22Rv1 (cell line): ENCODE data around the gene PPIL1.

Experiments
- ZFX ChIP-seq: fragments of 450-650 bp; IDR thresholded peaks from 2 replicates; pipeline ENCODE4 v1.6.1; 2017; ENCODE audit warnings: antibody characterized with exemption, borderline replicate concordance
- TF ChIP-seq, protein P1 (sequence below): fragments of 450-650 bp; IDR thresholded peaks from 2 replicates; pipeline ENCODE4 v1.5.1; 2017; ENCODE audit warnings: mild to moderate bottlenecking

DNA sequence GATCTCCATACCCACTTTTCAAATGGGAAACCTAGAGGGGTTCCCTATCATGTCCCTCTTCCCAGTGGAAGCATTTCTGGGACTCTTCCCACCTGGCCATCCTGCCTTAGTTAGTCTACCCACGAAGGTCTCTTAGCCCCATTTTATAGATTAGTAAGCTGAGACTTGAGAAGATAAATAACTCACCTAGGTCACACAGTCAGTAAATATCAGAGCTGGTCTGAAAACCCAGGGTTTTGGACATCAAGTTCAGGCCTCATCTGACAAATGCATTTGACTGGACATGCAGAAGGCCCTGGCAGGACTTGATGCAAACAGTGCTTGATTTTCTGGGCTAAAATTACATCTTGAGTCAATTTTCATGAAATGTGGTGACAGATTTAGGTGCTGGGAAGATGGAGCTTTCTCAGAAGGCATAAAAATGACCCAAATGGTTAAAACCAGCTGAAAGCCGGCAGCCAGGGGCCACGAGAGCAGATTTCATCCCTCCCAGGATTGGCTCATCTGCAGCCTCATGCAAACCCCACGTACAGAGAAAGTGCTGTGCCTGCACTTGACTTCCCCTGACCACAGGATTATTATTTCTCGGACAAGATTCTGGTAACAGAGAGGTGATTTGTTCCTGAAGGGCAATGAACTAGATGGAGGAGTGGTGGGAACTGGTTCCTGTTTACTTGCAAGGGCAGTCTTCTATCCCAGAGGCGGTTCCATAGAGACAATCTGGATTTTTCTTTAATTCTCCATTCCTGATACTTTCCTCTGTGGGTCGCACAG is 58.5 kb downstream of the PPIL1 start:
- TF ChIP-seq, protein P1, sequence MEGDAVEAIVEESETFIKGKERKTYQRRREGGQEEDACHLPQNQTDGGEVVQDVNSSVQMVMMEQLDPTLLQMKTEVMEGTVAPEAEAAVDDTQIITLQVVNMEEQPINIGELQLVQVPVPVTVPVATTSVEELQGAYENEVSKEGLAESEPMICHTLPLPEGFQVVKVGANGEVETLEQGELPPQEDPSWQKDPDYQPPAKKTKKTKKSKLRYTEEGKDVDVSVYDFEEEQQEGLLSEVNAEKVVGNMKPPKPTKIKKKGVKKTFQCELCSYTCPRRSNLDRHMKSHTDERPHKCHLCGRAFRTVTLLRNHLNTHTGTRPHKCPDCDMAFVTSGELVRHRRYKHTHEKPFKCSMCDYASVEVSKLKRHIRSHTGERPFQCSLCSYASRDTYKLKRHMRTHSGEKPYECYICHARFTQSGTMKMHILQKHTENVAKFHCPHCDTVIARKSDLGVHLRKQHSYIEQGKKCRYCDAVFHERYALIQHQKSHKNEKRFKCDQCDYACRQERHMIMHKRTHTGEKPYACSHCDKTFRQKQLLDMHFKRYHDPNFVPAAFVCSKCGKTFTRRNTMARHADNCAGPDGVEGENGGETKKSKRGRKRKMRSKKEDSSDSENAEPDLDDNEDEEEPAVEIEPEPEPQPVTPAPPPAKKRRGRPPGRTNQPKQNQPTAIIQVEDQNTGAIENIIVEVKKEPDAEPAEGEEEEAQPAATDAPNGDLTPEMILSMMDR: no peak
- no peak for TF ChIP-seq ZFX
